Measurements from ENCODE around the gene S100A16. TPM values are rescaled to one million over a fixed set of nuclear protein-coding genes. Genes with fewer than 3 reads are reported as not detected.

S100A16 gene
- total RNA-seq (100 to 1,000 TPM in 1 of 5 donors, 10 to 100 TPM in 2, 1 to 10 TPM in 2; 8.9 to 192 (median 47.9) TPM), polyA plus RNA-seq (100 to 1,000 TPM; 145 to 361 (median 188) TPM)
- long read RNA-seq, donor 1, transcript S100A16-204 (3 exons, 1,118 nt): major isoform, 15 of 22 reads
- long read RNA-seq, donor 1, transcript S100A16-203 (3 exons, 956 nt): minor isoform, 7 of 22 reads
- long read RNA-seq, donor 1, partial matches to known transcripts: 0 of 22 reads
- long read RNA-seq, donor 1, other reads (novel, unspliced or antisense): 0 of 22 reads
- long read RNA-seq, donor 2, transcript S100A16-203 (3 exons, 956 nt): minor isoform, 20 of 49 reads
- long read RNA-seq, donor 2, transcript S100A16-204 (3 exons, 1,118 nt): major isoform, 29 of 49 reads
- long read RNA-seq, donor 2, partial matches to known transcripts: 0 of 49 reads
- long read RNA-seq, donor 2, other reads (novel, unspliced or antisense): 0 of 49 reads
- long read RNA-seq, donor 3, transcript S100A16-204 (3 exons, 1,118 nt): major isoform, 23 of 57 reads
- long read RNA-seq, donor 3, partial matches to known transcripts: 28 of 57 reads
- long read RNA-seq, donor 3, other reads (novel, unspliced or antisense): 0 of 57 reads
- long read RNA-seq, donor 4, partial matches to known transcripts: 0 of 5 reads
- long read RNA-seq, donor 4, other reads (novel, unspliced or antisense): 0 of 5 reads
- long read RNA-seq, donor 5, transcript S100A16-203 (3 exons, 956 nt): minor isoform, 11 of 48 reads
- long read RNA-seq, donor 5, transcript S100A16-204 (3 exons, 1,118 nt): major isoform, 37 of 48 reads
- long read RNA-seq, donor 5, partial matches to known transcripts: 0 of 48 reads
- long read RNA-seq, donor 5, other reads (novel, unspliced or antisense): 0 of 48 reads
- long read RNA-seq, donor 6: 0 reads
- long read RNA-seq, donor 7, transcript S100A16-204 (3 exons, 1,118 nt): major isoform, 43 of 69 reads
- long read RNA-seq, donor 7, transcript S100A16-203 (3 exons, 956 nt): minor isoform, 20 of 69 reads
- long read RNA-seq, donor 7, partial matches to known transcripts: 6 of 69 reads
- long read RNA-seq, donor 7, other reads (novel, unspliced or antisense): 0 of 69 reads
- long read RNA-seq, donor 8, transcript S100A16-204 (3 exons, 1,118 nt): major isoform, 30 of 37 reads
- long read RNA-seq, donor 8, transcript S100A16-203 (3 exons, 956 nt): minor isoform, 7 of 37 reads
- long read RNA-seq, donor 8, partial matches to known transcripts: 0 of 37 reads
- long read RNA-seq, donor 8, other reads (novel, unspliced or antisense): 0 of 37 reads
- long read RNA-seq, donor 9, transcript S100A16-204 (3 exons, 1,118 nt): major isoform, 34 of 52 reads
- long read RNA-seq, donor 9, transcript S100A16-203 (3 exons, 956 nt): minor isoform, 18 of 52 reads
- long read RNA-seq, donor 9, partial matches to known transcripts: 0 of 52 reads
- long read RNA-seq, donor 9, other reads (novel, unspliced or antisense): 0 of 52 reads
- long read RNA-seq, donor 10, transcript S100A16-204 (3 exons, 1,118 nt): major isoform, 28 of 30 reads
- long read RNA-seq, donor 10, partial matches to known transcripts: 0 of 30 reads
- long read RNA-seq, donor 10, other reads (novel, unspliced or antisense): 0 of 30 reads

GRCh38 chr1:153612755-153613331, at the start of gene S100A16:
S100A16 (minus strand) TSS chr1:153613137; CDS start chr1:153608151, 4,986 bp downstream.
- DNase-seq: peak; percentile 89 to 93
- peak in 1 of 7 experiments; percentile 3 for TF ChIP-seq CTCF (IDR thresholded peaks at IDR 0.05)
- TF ChIP-seq POLR2AphosphoS5 (IDR thresholded peaks at IDR 0.05): peak; percentile 56 to 93 (median 92)
- TF ChIP-seq EP300 (IDR thresholded peaks at IDR 0.05): no peak
- TF ChIP-seq POLR2A (IDR thresholded peaks at IDR 0.05): peak in 1 of 4 donors; percentile 83
- peaks cover 63 to 94% (median 79%) of the 10 kb centered on the region in 4 donors for H3K4me1 ChIP-seq
- peak within 1 kb of the TSS; percentile 87 to 90 (median 89) for H3K27ac ChIP-seq
- intact Hi-C loops (cut with DNase I; ENCODE audit: low total_unique reads): no loop called here
- peak within 1 kb of the TSS; percentile 54 to 76 (median 66) for H3K4me3 ChIP-seq
- H3K27me3 ChIP-seq: no peaks in the 10 kb centered on the region
- WGBS, 5 donors: 5 to 41% (median 23%) methylated on average over 9 of the region's 9 CpGs
- peaks cover under 1 to 3% (median 2%) of the 10 kb centered on the region in 4 donors for H3K36me3 ChIP-seq
- no peaks in the 10 kb centered on the region for H3K9me3 ChIP-seq

GRCh38 chr1:153662269-153662668, 49.3 kb upstream of the S100A16 start:
- peaks cover 64 to 72% (median 69%) of the 10 kb centered on the region in 4 donors for H3K36me3 ChIP-seq
- peaks cover 5 to 34% (median 18%) of the 10 kb centered on the region in 4 donors for H3K4me1 ChIP-seq
- intact Hi-C loops (cut with DNase I; ENCODE audit: low total_unique reads): no loop called here
- 38 to 46% (median 41%) methylated on average over 2 of the region's 2 CpGs for WGBS, 5 donors
- no peak for DNase-seq
- H3K27me3 ChIP-seq: no peaks in the 10 kb centered on the region
- H3K4me3 ChIP-seq: no peak overlapping the region
- TF ChIP-seq CTCF (IDR thresholded peaks at IDR 0.05) (no peak), POLR2A (IDR thresholded peaks at IDR 0.05) (no peak), EP300 (IDR thresholded peaks at IDR 0.05) (no peak), POLR2AphosphoS5 (IDR thresholded peaks at IDR 0.05) (no peak)
- no peak overlapping the region for H3K27ac ChIP-seq
- H3K9me3 ChIP-seq: no peaks in the 10 kb centered on the region

GRCh38 chr1:153661111-153661708, 48.3 kb upstream of the S100A16 start:
- Histone ChIP-seq H3K36me3 (peaks cover 53 to 62% (median 58%) of the 10 kb centered on the region in 4 donors), H3K9me3 (no peaks in the 10 kb centered on the region), H3K27me3 (no peaks in the 10 kb centered on the region), H3K27ac (peak overlapping the region in 3 of 5 donors; percentile 12 to 37 (median 17)), H3K4me3 (no peak overlapping the region), H3K4me1 (peaks cover 5 to 30% (median 18%) of the 10 kb centered on the region in 4 donors)
- 55 to 63% (median 61%) methylated on average over 8 to 9 of the region's 9 CpGs for WGBS, 5 donors
- DNase-seq: no peak
- TF ChIP-seq POLR2AphosphoS5 (IDR thresholded peaks at IDR 0.05) (peak in 1 of 3 donors; percentile 18), POLR2A (IDR thresholded peaks at IDR 0.05) (no peak), CTCF (IDR thresholded peaks at IDR 0.05) (no peak), EP300 (IDR thresholded peaks at IDR 0.05) (no peak)
- intact Hi-C loops (cut with DNase I; ENCODE audit: low total_unique reads): no loop called here

Data from stomach (tissue), 19 donors.